ENCODE results near the gene AUP1. TPM values are rescaled to one million over a fixed set of nuclear protein-coding genes. Genes with fewer than 3 reads are reported as not detected.

Gene AUP1, protein sequence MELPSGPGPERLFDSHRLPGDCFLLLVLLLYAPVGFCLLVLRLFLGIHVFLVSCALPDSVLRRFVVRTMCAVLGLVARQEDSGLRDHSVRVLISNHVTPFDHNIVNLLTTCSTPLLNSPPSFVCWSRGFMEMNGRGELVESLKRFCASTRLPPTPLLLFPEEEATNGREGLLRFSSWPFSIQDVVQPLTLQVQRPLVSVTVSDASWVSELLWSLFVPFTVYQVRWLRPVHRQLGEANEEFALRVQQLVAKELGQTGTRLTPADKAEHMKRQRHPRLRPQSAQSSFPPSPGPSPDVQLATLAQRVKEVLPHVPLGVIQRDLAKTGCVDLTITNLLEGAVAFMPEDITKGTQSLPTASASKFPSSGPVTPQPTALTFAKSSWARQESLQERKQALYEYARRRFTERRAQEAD
- total RNA-seq = 100 to 1,000 TPM in 4 of 5 donors, 10 to 100 TPM in 1; 74.4 to 244 (median 173) TPM
- polyA plus RNA-seq = 100 to 1,000 TPM in 2 of 3 donors, 10 to 100 TPM in 1; 97.9 to 235 (median 139) TPM
- long read RNA-seq, donor 1, transcript AUP1-201 (12 exons, 1,695 nt) = major isoform, 6 of 16 reads
- long read RNA-seq, donor 1, partial matches to known transcripts = 10 of 16 reads
- long read RNA-seq, donor 1, other reads (novel, unspliced or antisense) = 0 of 16 reads
- long read RNA-seq, donor 2, transcript AUP1-201 (12 exons, 1,695 nt) = major isoform, 12 of 17 reads
- long read RNA-seq, donor 2, partial matches to known transcripts = 0 of 17 reads
- long read RNA-seq, donor 2, other reads (novel, unspliced or antisense) = 0 of 17 reads
- long read RNA-seq, donor 3, transcript AUP1-201 (12 exons, 1,695 nt) = major isoform, 8 of 21 reads
- long read RNA-seq, donor 3, partial matches to known transcripts = 11 of 21 reads
- long read RNA-seq, donor 3, other reads (novel, unspliced or antisense) = 0 of 21 reads
- long read RNA-seq, donor 4, partial matches to known transcripts = 0 of 2 reads
- long read RNA-seq, donor 4, other reads (novel, unspliced or antisense) = 0 of 2 reads
- long read RNA-seq, donor 5, transcript AUP1-201 (12 exons, 1,695 nt) = major isoform, 7 of 24 reads
- long read RNA-seq, donor 5, partial matches to known transcripts = 15 of 24 reads
- long read RNA-seq, donor 5, other reads (novel, unspliced or antisense) = 0 of 24 reads
- long read RNA-seq, donor 6 = 0 reads
- long read RNA-seq, donor 7, transcript AUP1-201 (12 exons, 1,695 nt) = major isoform, 7 of 60 reads
- long read RNA-seq, donor 7, partial matches to known transcripts = 51 of 60 reads
- long read RNA-seq, donor 7, other reads (novel, unspliced or antisense) = 0 of 60 reads
- long read RNA-seq, donor 8, transcript AUP1-201 (12 exons, 1,695 nt) = major isoform, 10 of 18 reads
- long read RNA-seq, donor 8, partial matches to known transcripts = 8 of 18 reads
- long read RNA-seq, donor 8, other reads (novel, unspliced or antisense) = 0 of 18 reads
- long read RNA-seq, donor 9, transcript AUP1-201 (12 exons, 1,695 nt) = major isoform, 12 of 69 reads
- long read RNA-seq, donor 9, partial matches to known transcripts = 56 of 69 reads
- long read RNA-seq, donor 9, other reads (novel, unspliced or antisense) = 0 of 69 reads
- long read RNA-seq, donor 10, transcript AUP1-201 (12 exons, 1,695 nt) = major isoform, 5 of 8 reads
- long read RNA-seq, donor 10, partial matches to known transcripts = 0 of 8 reads
- long read RNA-seq, donor 10, other reads (novel, unspliced or antisense) = 0 of 8 reads

DNA sequence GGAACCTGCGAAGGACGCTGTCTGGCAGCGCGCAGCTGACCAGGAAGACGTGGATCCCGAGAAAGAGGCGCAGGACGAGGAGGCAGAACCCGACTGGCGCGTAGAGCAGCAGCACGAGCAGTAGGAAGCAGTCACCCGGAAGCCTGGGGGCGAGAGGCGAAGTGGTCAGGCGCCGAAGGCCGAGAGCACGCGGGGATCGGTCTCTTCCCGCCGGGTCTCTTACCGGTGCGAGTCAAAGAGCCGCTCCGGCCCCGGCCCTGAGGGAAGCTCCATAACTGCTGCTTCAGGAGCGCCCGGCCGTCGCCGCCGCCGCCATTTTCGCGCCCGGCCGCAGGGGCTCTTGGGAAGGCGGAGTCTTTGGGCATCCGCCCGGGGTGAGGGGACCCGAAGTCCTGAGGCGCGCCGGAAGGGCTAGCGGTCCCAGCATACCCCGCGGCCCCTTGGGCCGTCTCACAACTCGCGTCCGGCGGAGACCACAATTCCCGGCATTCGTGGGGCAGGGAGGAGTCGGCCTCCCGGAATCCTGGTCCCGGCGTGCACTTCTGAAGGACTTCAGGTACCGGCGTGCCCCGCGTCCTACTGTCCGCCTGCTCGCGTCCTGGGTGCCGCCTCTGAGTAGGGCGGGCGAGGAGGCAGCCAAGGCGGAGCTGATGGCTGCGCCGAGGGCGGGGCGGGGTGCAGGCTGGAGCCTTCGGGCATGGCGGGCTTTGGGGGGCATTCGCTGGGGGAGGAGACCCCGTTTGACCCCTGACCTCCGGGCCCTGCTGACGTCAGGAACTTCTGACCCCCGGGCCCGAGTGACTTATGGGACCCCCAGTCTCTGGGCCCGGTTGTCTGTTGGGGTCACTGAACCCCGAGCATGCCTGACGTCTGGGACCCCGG is at the start of gene AUP1, which contains the start of gene HTRA2:
Gene AUP1 (minus strand): TSS at position 350 of the 882 bp plus-strand sequence. CDS start 77 bp downstream, at position 273.
Gene HTRA2 (plus strand): TSS at position 577 of the 882 bp plus-strand sequence. CDS start 74 bp downstream, at position 651.
- intact Hi-C loops (cut with DNase I; ENCODE audit: low total_unique reads) = loop anchor here (10.0 kb wide), 1 partner anchor 55 kb away; no protein-coding TSS in a partner anchor
- WGBS, 5 donors = 0 to 1% (median 0%) methylated on average over 22 to 87 of the region's 87 CpGs
- peaks cover 23 to 59% (median 47%) of the 10 kb centered on the region in 4 donors for H3K36me3 ChIP-seq
- peak within 1 kb of the TSS; percentile 78 to 94 (median 92) for H3K4me3 ChIP-seq
- no peaks in the 10 kb centered on the region for H3K27me3 ChIP-seq
- peak; percentile 99 to 100 for DNase-seq
- H3K27ac ChIP-seq = peak within 1 kb of the TSS; percentile 68 to 96 (median 91)
- peaks cover 25 to 53% (median 35%) of the 10 kb centered on the region in 4 donors for H3K4me1 ChIP-seq
- TF ChIP-seq, protein P1, sequence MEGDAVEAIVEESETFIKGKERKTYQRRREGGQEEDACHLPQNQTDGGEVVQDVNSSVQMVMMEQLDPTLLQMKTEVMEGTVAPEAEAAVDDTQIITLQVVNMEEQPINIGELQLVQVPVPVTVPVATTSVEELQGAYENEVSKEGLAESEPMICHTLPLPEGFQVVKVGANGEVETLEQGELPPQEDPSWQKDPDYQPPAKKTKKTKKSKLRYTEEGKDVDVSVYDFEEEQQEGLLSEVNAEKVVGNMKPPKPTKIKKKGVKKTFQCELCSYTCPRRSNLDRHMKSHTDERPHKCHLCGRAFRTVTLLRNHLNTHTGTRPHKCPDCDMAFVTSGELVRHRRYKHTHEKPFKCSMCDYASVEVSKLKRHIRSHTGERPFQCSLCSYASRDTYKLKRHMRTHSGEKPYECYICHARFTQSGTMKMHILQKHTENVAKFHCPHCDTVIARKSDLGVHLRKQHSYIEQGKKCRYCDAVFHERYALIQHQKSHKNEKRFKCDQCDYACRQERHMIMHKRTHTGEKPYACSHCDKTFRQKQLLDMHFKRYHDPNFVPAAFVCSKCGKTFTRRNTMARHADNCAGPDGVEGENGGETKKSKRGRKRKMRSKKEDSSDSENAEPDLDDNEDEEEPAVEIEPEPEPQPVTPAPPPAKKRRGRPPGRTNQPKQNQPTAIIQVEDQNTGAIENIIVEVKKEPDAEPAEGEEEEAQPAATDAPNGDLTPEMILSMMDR (IDR thresholded peaks at IDR 0.05) = peak in 1 of 7 experiments; percentile 6
- peak in 1 of 4 donors; percentile 70 for TF ChIP-seq POLR2A (IDR thresholded peaks at IDR 0.05)
- no peak for TF ChIP-seq EP300 (IDR thresholded peaks at IDR 0.05)
- peak; percentile 83 to 97 (median 91) for TF ChIP-seq POLR2AphosphoS5 (IDR thresholded peaks at IDR 0.05)
- no peaks in the 10 kb centered on the region for H3K9me3 ChIP-seq

DNA sequence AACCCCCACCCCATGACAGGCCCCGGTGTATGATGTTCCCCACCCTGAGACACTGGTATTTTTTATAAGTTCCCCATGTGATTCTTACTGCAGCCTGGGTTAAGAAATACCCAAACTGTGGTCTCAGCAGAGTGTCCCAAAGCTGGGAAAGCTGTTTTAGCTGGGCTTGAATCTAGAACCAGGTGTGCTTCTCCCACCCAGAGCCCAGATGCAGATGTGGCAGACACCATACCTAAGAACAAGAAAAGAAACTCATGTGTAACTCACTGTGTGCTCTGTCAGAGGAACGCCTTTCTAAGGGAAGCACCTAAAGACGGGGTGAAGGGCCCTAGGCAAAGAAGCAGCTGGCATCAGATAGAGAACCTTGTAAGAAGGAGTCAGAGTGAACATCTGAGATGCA is 48.9 kb upstream of the AUP1 start:
- no peaks in the 10 kb centered on the region for H3K27me3 ChIP-seq
- TF ChIP-seq POLR2AphosphoS5 (IDR thresholded peaks at IDR 0.05) = no peak
- TF ChIP-seq EP300 (IDR thresholded peaks at IDR 0.05) = no peak
- TF ChIP-seq POLR2A (IDR thresholded peaks at IDR 0.05) = no peak
- TF ChIP-seq, protein P1 (IDR thresholded peaks at IDR 0.05) = no peak

DNA sequence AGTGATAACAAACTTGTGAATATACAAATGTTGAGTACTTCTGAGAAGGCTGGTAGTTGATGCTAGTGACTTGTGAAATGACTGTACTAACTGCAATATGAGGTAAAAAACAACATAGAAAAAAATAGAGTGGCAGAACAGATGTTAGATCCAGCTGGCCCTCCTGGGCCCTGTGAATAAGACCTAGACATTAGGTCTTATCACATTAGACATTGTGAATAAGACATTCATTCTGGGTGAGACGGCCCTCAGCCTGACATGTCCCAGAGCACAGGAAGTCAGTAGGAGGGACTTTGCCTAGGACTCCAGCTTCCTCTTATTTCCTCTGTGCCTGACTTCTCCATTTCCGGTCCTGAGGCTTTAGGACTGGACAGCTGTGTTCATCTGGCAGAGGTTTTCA is 47.9 kb upstream of the AUP1 start:
- H3K27ac ChIP-seq = peak overlapping the region in 2 of 5 donors; percentile 10 to 60
- intact Hi-C loops (cut with DNase I; ENCODE audit: low total_unique reads) = no loop called here
- no peaks in the 10 kb centered on the region for H3K36me3 ChIP-seq
- H3K27me3 ChIP-seq = no peaks in the 10 kb centered on the region
- H3K9me3 ChIP-seq = no peaks in the 10 kb centered on the region
- DNase-seq = peak in 1 of 2 donors; percentile 44
- WGBS, 5 donors = 28 to 57% (median 44%) methylated on average over 2 of the region's 2 CpGs
- H3K4me3 ChIP-seq = no peak overlapping the region
- TF ChIP-seq EP300 (IDR thresholded peaks at IDR 0.05) = no peak
- TF ChIP-seq, protein P1 (IDR thresholded peaks at IDR 0.05) = no peak
- TF ChIP-seq POLR2AphosphoS5 (IDR thresholded peaks at IDR 0.05) = no peak
- no peak for TF ChIP-seq POLR2A (IDR thresholded peaks at IDR 0.05)
- peaks cover 0 to 15% (median 0%) of the 10 kb centered on the region in 4 donors for H3K4me1 ChIP-seq

More for the DNA sequence above, 48.9 kb upstream of the AUP1 start:
- DNase-seq = no peak
- H3K36me3 ChIP-seq = no peaks in the 10 kb centered on the region
- no peak overlapping the region for H3K4me3 ChIP-seq
- intact Hi-C loops (cut with DNase I; ENCODE audit: low total_unique reads) = no loop called here
- 78 to 91% (median 85%) methylated on average over 3 of the region's 3 CpGs for WGBS, 5 donors
- H3K27ac ChIP-seq = no peak overlapping the region
- no peaks in the 10 kb centered on the region for H3K9me3 ChIP-seq
- peaks cover 0 to 15% (median 0%) of the 10 kb centered on the region in 4 donors for H3K4me1 ChIP-seq

Measured in stomach (tissue), 19 donors.